Mesothelial cell of epicardium (in vitro differentiated cells): Measurements from ENCODE around the gene SUPT20HL1. TPM values are rescaled to one million over a fixed set of nuclear protein-coding genes. Genes with fewer than 3 reads are reported as not detected.
"Not testable (repeated sequence)": the region's sequence is repeated elsewhere in the genome, so short reads cannot be mapped to it uniquely, and the experiment has no call there.

Experiments used
- DNase-seq, 2 experiments: peaks; one replicate each; pipeline ENCODE4 v3.0.0; 2021; ENCODE audit warnings: low spot score in 2 of 2; ENCODE audit not compliant: unreplicated experiment in 2 of 2
- H3K27ac Mint-ChIP-seq: 2 replicates; pipeline ENCODE4 v1.8.0; 2021; ENCODE audit warnings: mixed read lengths
- H3K27me3 Mint-ChIP-seq: 2 replicates; pipeline ENCODE4 v1.8.0; 2021; ENCODE audit warnings: low read depth, mixed read lengths
- H3K36me3 Mint-ChIP-seq: 2 replicates; pipeline ENCODE4 v1.8.0; 2021; ENCODE audit warnings: mixed read lengths
- H3K4me1 Mint-ChIP-seq: 2 replicates; pipeline ENCODE4 v1.8.0; 2021; ENCODE audit warnings: mixed read lengths
- H3K4me3 Mint-ChIP-seq: 2 replicates; pipeline ENCODE4 v1.8.0; 2021; ENCODE audit warnings: mild to moderate bottlenecking, moderate library complexity, mixed read lengths
- H3K9me3 Mint-ChIP-seq: 2 replicates; pipeline ENCODE4 v1.8.0; 2021; ENCODE audit warnings: mixed read lengths
- total RNA-seq: library from RNA; stranded (reverse); gene quantifications from 3 replicates; pipeline ENCODE4 v1.2.1, GENCODE V29; 2021
- TF ChIP-seq, protein P1 (sequence below): fragments of 200-600 bp; sonication (generic); IDR thresholded peaks from one replicate; pipeline ENCODE4 v1.5.0; 2021; ENCODE audit warnings: antibody characterized with exemption; ENCODE audit not compliant: unreplicated experiment

Gene SUPT20HL1
- total RNA-seq, result not detected in 3 replicates

DNA sequence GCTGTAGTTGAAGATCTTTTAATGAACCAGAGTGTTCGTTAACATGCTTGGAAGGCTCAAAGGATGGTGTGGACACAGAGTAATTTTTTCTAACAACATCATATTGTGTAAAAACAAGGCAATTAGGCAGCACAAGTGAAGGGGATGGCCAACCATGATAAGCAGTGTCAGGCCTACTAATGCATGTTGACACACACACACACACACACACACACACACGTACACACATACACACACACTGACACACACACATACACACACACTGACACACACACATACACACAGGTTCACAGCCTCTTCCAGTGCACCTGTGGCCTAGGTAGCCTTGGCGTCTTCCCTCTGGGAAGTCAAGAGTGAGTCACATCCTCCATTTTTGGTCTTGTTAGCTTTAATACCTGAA lies at the start of gene SUPT20HL1:
Gene SUPT20HL1, plus strand, starts transcription at position 368 of the 400 bp plus-strand sequence. CDS start 2,122 bp downstream, outside the sequence.
- H3K27me3 Mint-ChIP-seq, result peaks cover 1% of the 10 kb centered on the region
- TF ChIP-seq, protein P1, sequence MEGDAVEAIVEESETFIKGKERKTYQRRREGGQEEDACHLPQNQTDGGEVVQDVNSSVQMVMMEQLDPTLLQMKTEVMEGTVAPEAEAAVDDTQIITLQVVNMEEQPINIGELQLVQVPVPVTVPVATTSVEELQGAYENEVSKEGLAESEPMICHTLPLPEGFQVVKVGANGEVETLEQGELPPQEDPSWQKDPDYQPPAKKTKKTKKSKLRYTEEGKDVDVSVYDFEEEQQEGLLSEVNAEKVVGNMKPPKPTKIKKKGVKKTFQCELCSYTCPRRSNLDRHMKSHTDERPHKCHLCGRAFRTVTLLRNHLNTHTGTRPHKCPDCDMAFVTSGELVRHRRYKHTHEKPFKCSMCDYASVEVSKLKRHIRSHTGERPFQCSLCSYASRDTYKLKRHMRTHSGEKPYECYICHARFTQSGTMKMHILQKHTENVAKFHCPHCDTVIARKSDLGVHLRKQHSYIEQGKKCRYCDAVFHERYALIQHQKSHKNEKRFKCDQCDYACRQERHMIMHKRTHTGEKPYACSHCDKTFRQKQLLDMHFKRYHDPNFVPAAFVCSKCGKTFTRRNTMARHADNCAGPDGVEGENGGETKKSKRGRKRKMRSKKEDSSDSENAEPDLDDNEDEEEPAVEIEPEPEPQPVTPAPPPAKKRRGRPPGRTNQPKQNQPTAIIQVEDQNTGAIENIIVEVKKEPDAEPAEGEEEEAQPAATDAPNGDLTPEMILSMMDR, result no peak
- no peaks in the 10 kb centered on the region for H3K4me1 Mint-ChIP-seq
- no peak within 1 kb of the TSS for H3K4me3 Mint-ChIP-seq
- peaks cover 5% of the 10 kb centered on the region for H3K9me3 Mint-ChIP-seq
- no peaks in the 10 kb centered on the region for H3K36me3 Mint-ChIP-seq
- no peak for DNase-seq
- H3K27ac Mint-ChIP-seq, result no peak within 1 kb of the TSS

DNA sequence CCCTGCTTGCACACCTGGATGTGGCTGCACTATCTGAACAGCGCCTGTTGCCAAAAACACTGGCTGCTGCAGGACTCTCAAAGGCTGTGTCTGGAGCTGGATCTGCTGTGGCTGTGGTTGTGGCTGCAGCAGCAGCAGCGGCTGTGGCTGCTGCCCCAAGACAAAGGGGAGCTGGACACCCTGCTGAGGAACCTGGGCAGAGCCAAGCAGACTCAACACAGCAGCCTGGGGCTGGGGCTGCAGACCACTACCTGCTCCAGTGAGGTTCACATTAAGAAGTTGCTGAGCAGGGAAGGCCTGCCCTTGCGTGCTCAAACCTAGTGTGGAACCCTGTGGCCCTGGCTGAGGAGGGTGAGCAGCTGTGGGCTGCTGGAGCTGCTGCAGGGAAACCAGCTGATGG lies 49.5 kb upstream of the SUPT20HL1 start:
- H3K36me3 Mint-ChIP-seq, H3K4me1 Mint-ChIP-seq, H3K9me3 Mint-ChIP-seq, H3K4me3 Mint-ChIP-seq, H3K27me3 Mint-ChIP-seq, H3K27ac Mint-ChIP-seq, DNase-seq: not testable (repeated sequence)

DNA sequence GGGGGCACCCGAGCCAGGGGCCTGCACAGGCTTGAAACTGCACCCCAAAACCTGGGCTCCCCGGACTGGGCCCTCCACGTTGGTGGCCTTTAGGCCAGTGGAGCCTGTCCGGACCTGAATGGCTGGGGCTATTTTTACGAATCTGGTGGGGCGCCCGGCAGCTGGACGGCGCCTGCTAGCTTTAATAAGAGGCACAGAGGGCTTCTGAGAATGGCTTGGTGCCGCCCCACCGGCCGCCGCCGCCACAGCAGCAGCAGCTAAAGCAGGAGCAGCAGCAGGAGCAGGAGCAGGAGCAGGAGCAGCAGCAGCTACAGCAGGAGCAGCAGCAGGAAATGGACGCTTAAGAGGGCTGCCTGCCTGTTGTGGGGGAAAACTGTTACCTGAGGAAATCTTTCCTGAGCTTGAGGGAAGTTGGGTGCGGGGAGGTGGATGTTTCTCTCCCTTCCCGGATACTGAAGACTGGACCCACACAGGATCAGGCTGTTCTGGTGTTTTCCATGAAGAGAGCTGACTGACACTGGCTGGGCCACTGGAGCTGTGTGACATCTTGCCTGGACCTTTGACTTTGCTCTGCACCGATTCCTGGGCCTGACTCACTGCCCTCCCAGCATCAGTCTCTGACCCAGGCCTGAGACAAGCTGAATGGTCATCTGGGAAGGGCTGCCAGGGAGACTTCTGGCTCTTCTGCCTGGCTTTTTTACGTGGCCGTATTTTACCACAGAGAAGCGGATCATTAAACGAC lies 48.8 kb upstream of the SUPT20HL1 start:
- not testable (repeated sequence) for DNase-seq, H3K9me3 Mint-ChIP-seq, H3K36me3 Mint-ChIP-seq, H3K27ac Mint-ChIP-seq, H3K4me3 Mint-ChIP-seq, H3K27me3 Mint-ChIP-seq, H3K4me1 Mint-ChIP-seq

DNA sequence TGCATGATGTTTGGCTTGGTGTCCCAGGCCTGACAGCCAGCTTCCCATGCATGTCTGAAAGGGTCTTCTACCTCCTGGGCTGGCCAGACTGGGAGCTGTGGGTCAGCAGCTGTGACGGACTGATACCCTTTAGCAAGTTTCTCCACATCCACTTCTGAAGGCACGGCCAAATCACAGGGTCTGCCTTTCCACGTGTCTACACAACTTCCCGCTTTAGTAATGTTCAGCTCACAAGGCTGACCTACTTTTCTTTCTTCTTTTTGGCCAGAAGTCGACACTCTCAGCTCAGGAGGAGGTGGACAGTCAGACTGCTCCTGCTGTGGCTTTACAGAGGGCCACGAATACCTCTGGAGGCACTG lies 48.2 kb upstream of the SUPT20HL1 start:
- H3K9me3 Mint-ChIP-seq, H3K36me3 Mint-ChIP-seq, H3K27me3 Mint-ChIP-seq, DNase-seq, H3K27ac Mint-ChIP-seq, H3K4me3 Mint-ChIP-seq, H3K4me1 Mint-ChIP-seq: not testable (repeated sequence)

DNA sequence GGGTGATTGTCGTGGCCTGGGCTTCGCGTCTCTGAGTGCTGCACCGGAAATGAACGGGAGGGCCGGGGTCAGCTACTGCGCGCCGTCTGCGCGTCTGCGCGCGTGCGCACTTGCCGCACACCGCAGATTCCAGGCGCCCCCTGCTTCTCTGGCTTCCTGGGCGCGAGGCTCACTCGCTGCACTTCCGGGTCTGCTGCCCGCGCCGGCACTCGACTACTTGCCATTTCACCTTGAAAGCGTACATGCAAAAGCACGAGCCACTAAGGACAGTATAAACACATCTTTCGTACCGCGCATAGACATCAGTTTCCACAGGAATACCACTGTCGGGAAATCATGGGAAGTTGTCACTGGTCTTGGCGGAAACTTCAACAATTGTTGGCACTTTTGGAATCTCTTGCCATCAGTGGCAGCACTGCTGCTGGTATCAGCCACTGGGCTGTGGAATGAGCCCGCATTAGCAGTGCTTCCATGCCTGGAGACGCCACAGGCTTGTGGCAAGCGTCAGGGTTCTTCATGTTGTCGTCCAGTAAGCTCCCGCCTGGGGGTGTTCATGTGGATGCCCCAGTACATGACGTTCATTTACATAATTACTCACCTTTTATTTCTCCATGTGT lies 46.3 kb upstream of the SUPT20HL1 start, which contains the start of gene SUPT20HL2:
Gene SUPT20HL2, minus strand, starts transcription at position 51 of the 617 bp plus-strand sequence. CDS start 754 bp downstream, outside the sequence.
- no peak for DNase-seq
- Mint-ChIP-seq H3K4me3 (no peak within 1 kb of the TSS), H3K27ac (no peak within 1 kb of the TSS), H3K36me3 (no peaks in the 10 kb centered on the region), H3K27me3 (no peaks in the 10 kb centered on the region), H3K9me3 (no peaks in the 10 kb centered on the region), H3K4me1 (peaks cover 10% of the 10 kb centered on the region)
- TF ChIP-seq, protein P1, result no peak

DNA sequence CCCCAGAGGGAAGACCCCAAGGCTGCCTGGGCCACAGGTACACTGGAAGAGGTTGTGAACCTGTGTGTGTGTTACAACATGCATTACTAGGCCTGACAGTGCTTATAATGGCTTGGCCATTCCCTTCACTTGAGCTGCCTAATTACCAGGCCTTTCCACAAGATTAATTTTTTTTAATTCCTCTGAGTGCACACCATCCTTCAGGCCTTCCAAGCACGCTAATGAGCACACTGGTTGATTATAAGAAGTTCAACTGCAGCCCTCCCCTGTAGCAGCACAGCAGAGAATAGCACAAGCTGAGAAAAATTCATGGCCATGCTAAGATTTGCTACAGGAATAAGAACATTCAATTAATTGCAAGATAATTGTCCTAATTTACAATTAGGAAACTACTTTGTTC lies 44.3 kb upstream of the SUPT20HL1 start:
- H3K4me3 Mint-ChIP-seq, result no peak overlapping the region

DNA sequence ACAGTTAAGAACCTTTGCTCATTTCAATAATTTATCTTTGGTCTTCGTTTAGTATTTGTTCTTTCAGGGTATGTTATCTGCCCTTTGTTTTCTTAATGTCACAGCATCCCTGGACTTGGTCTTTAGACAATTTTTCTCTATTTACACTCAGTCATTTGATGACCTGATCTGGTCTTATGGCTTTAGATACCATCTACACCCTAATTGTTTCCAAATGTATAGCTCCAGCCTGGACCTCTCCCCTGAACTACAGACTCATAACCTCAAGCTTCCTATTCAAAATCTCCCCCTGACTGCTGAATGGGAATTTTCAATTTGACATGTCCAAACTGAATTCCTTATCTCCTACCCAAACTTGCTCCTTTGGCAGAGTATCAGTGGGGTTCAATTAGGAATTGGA lies 42.9 kb upstream of the SUPT20HL1 start:
- no peak overlapping the region for H3K27ac Mint-ChIP-seq
- peaks cover 10% of the 10 kb centered on the region for H3K4me1 Mint-ChIP-seq
- H3K36me3 Mint-ChIP-seq, result no peaks in the 10 kb centered on the region
- DNase-seq, result no peak
- H3K9me3 Mint-ChIP-seq, result no peaks in the 10 kb centered on the region
- no peak overlapping the region for H3K4me3 Mint-ChIP-seq
- TF ChIP-seq, protein P1, result no peak
- peaks cover 2% of the 10 kb centered on the region for H3K27me3 Mint-ChIP-seq

More for the DNA sequence above, 44.3 kb upstream of the SUPT20HL1 start:
- TF ChIP-seq, protein P1, result no peak
- peaks cover 10% of the 10 kb centered on the region for H3K4me1 Mint-ChIP-seq
- DNase-seq, result no peak
- H3K27ac Mint-ChIP-seq, result no peak overlapping the region
- H3K27me3 Mint-ChIP-seq, result peaks cover 2% of the 10 kb centered on the region
- H3K9me3 Mint-ChIP-seq, result no peaks in the 10 kb centered on the region
- H3K36me3 Mint-ChIP-seq, result no peaks in the 10 kb centered on the region
